SW480 (cell line): ENCODE measurements around the gene ENOX1.
"Not testable (repeated sequence)": the region's sequence is repeated elsewhere in the genome, so short reads cannot be mapped to it uniquely, and the experiment has no call there.

Experiments used
- DNase-seq: peaks from one replicate; pipeline ENCODE4 v3.0.0-alpha.2; 2016; ENCODE audit warnings: low spot score

The ENOX1 gene

GRCh38 chr13:43354153-43354945 lies 432.4 kb downstream of the ENOX1 start:
- DNase-seq = no peak

GRCh38 chr13:43353631-43354030 lies 433.1 kb downstream of the ENOX1 start:
- DNase-seq = no peak

DNA sequence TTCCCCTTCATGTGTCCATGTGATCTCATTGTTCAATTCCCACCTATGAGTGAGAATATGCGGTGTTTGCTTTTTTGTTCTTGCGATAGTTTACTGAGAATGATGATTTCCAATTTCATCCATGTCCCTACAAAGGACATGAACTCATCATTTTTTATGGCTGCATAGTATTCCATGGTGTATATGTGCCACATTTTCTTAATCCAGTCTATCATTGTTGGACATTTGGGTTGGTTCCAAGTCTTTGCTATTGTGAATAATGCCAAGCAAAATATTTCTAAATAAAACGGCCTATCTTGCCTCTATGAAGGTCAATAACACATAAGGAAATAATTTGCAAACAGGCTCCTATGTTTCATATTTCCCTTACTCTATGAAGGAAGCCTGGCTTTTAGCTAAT lies 435.2 kb downstream of the ENOX1 start:
- not testable (repeated sequence) for DNase-seq

DNA sequence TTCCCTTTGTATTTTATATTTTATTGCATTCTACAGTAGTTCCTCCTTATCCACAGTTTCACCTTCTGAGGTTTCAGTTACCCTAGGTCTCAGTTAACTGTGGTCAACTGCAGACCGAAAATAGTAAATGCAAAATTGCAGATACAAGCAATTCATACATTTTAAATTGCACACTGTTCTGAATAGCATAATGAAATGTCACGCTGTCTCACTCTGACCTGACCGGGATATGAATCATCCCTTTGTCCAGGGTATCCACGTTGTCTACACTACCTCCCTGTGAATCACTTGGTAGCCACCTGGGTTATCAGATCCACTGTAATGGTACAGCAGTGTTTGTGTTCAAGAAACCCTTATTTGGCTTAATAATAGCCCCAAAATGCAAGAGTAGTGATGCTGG lies 438.4 kb downstream of the ENOX1 start:
- peak; percentile 3 for DNase-seq

GRCh38 chr13:43347877-43348276 lies 438.9 kb downstream of the ENOX1 start:
- no peak for DNase-seq

DNA sequence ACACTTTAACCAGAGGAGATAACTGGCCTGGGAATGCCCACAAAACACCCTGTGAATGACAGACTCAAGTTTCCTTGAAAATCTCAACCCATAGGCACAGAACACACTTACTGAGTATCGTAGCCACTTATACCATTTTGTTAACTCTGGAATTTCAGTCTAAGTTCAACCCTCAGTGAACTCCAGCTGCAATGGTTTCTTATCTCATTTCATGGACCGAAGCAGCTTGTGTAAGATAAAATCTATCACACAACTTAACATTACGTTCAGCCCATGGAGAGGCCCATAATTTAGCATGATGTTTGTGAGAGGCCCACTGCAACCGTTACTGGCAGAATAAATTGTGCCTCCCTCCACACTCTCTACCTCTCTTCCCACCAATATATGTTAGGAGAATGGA lies 440.3 kb downstream of the ENOX1 start:
- DNase-seq = no peak

DNA sequence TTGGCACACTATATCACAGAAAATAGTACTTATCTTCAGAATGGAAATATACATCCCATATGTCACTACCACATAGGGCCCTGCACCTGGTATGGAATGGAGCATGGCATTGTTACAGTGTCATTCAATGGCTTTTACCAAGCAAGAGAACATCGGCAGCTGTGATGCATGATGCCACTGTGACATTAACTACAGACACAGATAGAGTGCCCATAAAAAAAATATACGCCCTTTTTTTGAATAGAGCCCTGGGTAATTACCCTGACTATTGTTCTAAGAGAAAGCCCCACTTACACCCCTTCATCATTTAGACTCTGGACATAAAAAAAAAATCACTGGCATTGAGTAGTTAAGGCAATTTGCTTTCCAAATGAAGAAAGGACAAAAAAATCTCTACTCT lies 443.1 kb downstream of the ENOX1 start:
- no peak for DNase-seq

GRCh38 chr13:43339805-43340550 lies 446.8 kb downstream of the ENOX1 start:
- DNase-seq = no peak

GRCh38 chr13:43339145-43339804 lies 447.5 kb downstream of the ENOX1 start:
- DNase-seq = no peak

DNA sequence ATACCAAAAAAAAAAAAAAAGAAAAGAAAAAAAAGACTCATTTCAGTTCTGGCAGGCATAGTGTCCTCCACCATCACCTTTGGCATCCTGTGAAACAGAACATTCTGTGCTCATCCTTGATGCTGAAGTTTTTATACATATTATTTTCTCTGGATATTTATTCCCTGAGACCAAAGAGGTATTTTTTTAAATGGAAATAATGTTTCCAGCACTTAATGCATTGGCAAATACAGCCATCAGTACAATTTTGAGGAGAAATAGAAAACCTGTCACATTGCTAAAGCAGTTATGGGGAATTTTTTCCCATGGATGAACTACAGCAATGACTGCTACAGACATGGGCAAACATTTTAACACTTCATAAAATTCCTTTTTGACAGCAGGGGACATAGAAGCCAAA lies 451.0 kb downstream of the ENOX1 start:
- DNase-seq = no peak

DNA sequence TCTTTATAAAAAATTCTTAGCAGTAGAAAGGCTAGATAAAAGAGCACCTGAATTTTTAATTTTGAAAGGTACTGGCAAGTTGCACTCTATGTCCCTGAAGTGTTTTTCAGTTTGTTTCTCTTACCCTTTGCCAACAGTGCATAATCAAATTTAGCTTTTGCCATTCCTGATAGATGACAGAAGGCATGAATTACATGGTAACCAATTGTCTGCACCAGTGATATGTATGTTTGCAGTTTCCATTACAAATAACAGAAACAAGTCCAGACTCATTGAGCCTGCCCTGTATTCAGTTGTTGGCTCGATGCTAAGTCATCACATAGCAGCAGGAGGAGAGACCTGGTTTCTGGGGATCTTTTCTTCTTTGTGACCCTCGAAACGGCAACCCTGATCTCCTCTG lies 453.6 kb downstream of the ENOX1 start:
- no peak for DNase-seq

GRCh38 chr13:43331672-43332071 lies 455.1 kb downstream of the ENOX1 start:
- DNase-seq = no peak

- DNase-seq = no peak
These were observed 457.1 kb downstream of the ENOX1 start for GRCh38 chr13:43329702-43330101.

DNA sequence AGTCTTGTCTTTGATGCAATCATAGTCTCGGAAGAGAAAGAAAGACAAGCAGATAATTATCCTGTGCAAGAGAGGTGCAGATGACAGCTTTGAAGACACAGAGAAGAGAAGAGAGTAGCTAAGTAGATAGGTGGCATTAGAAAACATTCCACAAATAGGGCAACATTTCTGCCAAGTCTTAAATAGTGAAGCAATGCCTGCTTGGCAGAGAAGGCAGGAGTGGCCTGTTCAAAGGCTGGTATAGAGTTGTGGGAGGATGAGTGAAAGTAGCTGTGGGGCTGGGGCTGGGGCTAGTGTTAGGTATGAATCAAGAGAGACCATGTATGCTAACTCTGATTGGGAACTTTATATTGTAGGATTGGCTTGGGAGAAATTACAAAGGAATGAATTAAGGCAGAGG lies 457.9 kb downstream of the ENOX1 start:
- DNase-seq = no peak

- no peak for DNase-seq
These were observed 460.7 kb downstream of the ENOX1 start for GRCh38 chr13:43326100-43326499.

- no peak for DNase-seq
These were observed 461.1 kb downstream of the ENOX1 start for GRCh38 chr13:43325636-43326035.

- DNase-seq = no peak
These were observed 462.6 kb downstream of the ENOX1 start for GRCh38 chr13:43324129-43324528.

GRCh38 chr13:43319617-43320444 lies 466.9 kb downstream of the ENOX1 start:
- peak; percentile 14 for DNase-seq

- DNase-seq = no peak
These were observed 469.8 kb downstream of the ENOX1 start for GRCh38 chr13:43316946-43317353.

DNA sequence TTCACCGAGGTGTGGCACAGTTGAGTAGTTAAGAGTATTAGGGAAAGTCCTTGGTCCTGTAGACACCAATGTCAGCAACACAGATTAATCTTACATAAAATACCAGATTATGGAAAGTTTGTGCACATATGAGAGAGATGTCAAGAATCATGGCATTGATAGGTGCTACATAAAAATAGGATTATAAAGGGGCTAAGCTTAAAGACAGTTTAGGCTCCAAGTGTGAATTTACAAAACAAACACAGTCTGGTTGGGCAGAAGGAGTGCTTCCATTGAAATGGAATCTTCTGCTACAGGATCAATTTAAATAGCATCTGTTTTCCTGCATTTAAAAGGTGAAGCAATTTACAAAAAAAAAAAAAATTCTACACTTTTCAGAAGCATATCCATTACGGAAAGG lies 470.5 kb downstream of the ENOX1 start:
- no peak for DNase-seq

- no peak for DNase-seq
These were observed 471.2 kb downstream of the ENOX1 start for GRCh38 chr13:43315522-43315921.

DNA sequence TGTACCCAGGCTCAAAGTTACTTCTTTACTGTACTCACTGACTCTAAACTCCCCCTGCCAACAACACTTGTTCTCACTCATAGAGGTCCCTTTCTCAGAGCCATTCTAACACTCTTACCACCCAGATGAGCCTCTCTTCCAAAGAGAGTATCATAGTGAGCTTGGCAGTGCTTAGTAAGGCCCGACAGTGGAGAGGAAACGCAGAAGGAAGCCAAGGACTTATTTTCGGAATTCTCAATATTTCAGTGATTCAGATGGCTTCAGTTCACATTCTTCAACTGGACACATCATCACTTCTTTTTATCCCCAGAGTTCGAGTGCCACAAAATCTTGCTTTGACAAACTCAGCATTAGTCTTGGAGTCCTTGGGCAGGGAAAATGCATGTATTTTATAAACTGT lies 477.5 kb downstream of the ENOX1 start:
- no peak for DNase-seq
